GM19099 (cell line): ENCODE measurements around the gene UNC5CL.

Experiments used
- POLR2A ChIP-seq: IDR thresholded peaks from 3 replicates; pipeline ENCODE4 v1.6.1; 2011; ENCODE audit warnings: low read depth; ENCODE audit not compliant: insufficient read length; ENCODE audit errors: extremely low read depth

The UNC5CL gene

DNA sequence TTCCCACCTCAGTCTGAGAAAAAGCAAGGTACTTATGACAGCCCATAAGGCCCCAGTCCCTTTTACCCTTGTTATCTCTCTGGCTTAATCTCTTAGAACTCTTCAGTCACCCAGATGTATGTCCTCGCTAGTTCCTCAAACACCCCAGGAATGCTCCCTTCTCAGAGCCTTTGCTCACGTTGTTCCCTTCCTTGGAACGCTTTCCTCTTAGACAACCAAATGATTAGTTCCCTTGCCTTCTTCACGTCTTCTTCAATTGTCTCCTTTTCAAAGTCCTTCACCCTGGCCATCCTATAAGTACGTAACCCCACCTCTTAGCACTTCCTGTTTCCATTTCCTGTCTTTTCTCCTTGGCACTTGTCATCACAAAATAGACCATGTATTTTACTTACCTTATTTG is 12.9 kb upstream of the UNC5CL start:
- TF ChIP-seq POLR2A: no peak

- no peak for TF ChIP-seq POLR2A
Measured at GRCh38 chr6:41050536-41050935, 11.5 kb upstream of the UNC5CL start.

GRCh38 chr6:41049955-41050354 is 10.9 kb upstream of the UNC5CL start:
- TF ChIP-seq POLR2A: no peak

DNA sequence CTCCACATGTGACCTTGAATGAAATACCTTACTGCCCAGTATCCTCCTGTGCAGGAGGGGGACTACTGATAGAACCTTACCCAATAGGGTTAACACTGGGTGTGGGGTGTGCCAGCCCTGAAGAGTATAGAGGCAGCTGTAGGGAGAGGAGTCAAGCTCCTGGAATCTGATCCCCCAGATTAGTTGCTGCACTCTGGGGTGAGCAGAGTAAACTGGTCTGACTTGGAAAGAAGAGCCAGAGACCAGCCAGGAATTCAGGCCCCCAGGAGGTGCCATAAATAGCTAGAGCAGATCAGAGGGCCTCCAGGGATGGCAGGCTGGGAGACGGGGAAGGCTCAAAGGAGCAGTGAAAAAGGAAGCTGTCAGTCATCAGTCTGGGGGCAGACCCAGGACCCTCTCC is 10.5 kb upstream of the UNC5CL start:
- TF ChIP-seq POLR2A: no peak

GRCh38 chr6:41047745-41048732 is 9.0 kb upstream of the UNC5CL start:
- TF ChIP-seq POLR2A: no peak

- no peak for TF ChIP-seq POLR2A
Measured at GRCh38 chr6:41047306-41047705, 8.3 kb upstream of the UNC5CL start.

GRCh38 chr6:41046084-41046483 is 7.1 kb upstream of the UNC5CL start:
- no peak for TF ChIP-seq POLR2A

GRCh38 chr6:41045664-41046063 is 6.6 kb upstream of the UNC5CL start:
- no peak for TF ChIP-seq POLR2A

DNA sequence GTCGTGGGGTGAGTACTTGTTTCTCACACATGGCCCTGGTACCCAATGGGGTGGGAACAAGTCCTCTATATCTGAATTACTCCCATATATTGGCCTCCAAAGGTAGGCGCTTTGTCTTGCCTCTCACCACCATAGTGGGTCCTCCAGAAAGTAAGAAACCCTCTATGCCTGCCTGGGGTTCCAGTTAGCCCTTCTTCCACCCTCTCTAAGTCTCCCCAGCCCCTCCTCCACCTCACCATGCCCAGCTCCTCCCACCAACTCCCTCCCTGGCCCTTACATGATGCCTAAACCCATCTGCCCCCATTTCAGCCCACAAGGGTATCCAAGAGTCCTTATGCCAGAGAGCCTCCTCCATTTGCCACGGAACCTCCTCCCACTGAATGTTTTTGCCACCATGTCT is 4.1 kb upstream of the UNC5CL start:
- TF ChIP-seq POLR2A: no peak

DNA sequence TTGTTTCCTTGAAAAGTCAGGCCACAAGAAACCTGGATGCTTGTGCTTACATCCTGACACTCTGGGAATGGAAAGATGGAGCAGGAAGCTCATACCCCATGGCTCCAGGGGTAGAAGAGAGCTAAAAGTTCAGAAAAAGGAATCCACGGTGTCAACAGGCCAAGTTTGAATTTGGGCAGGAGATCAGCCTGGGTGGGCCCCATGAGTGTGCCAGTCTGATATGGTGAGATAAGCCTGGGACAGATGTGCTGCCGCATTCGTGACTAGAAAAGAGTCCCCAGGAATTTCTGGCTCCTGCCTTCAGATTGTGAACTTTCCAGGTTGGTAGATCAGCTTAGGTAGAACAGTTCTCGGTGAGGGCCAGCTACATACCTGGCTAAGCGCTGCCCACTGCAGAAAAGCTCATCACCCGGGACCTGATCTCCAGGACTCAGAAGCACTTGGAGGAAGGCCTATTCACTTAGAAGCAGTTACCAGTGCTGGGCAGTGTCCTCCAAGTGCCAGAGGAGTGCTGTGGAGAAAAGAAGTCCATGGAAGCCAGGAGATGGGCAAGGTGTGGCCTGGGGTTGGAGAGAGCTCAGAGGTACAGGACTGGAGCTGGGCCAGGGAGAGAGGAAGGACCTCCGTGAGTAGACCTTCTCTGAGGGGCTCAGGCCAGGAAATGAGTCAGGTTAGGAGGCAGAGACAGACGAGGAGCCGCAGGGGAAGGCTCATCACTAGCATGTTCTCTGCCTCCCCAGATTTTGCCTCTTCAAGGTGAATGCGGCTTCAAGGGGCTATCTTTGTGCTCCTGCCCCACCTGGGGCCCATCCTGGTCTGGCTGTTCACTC is 3.4 kb upstream of the UNC5CL start, which contains the start of gene TSPO2:
TSPO2 (plus strand) TSS at position 242 of the 830 bp plus-strand sequence; CDS start at position 761, 519 bp downstream.
- TF ChIP-seq POLR2A: no peak

DNA sequence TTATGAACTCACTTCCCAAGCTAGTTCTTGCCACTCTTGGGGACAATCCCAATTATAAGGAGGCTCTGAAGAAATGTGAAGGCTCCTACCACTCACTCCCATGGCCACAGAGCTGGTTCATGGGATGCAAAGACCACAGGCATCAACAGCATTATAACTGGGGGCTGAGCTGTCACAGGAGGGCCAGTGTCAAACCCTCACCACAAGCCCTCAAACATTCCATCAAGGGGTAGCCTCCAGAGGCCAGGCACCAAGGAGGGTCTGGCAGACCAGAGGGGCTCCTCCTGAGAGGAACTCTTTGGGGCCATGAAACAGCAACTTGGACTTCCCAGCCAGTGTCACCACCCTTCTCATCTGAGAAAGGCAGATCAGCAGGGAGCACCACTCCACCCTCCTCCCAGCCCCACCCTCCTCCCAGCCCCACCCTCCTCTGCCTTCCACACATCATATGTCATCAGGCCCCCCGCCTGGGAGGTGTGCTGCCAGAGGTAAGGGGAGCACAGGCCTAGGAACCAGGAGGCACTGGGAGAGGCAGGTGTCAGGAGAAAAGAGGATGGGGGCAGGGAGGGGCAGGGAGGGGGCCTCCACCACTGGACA is 2.0 kb upstream of the UNC5CL start:
- no peak for TF ChIP-seq POLR2A

DNA sequence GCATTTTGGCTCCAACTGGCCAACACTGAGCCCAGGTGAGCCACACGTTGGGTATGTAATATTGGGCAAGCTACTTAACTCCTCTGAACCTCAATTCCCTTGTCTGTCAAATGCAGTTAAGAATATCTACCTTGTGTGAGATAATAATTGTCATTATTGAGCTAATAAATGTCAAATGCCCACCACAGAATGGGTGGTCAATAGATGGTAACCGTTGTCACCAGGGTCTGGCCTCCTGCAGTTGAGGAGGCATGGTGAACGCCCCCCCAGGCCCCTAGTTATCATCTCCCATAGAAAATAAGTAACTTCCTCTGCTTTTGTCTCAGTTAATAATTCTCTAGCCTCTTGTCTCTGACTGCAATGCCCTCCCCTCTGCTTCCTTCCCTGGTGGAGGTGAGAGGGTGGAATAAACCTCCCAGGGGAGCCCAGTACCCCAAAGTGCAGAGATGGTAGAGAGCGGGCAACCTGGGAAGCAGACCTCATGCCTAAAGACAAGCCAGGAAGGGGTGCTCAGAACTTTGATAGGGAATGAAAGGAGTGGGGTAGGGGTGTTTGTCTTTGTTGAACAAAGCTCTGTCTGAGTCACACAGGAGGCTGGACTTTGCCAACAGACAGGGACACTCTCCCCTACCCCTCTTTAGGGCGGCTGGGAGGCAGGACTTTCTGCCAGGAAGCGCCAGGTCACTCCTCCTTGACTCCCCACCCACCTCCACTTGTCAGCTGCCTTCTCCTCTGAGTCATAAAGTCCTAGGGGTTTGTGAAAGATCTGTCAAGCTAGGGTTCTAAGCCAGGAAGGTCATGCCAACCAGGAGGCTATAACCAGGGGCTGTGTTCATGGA is 1.3 kb upstream of the UNC5CL start:
- TF ChIP-seq POLR2A: no peak

DNA sequence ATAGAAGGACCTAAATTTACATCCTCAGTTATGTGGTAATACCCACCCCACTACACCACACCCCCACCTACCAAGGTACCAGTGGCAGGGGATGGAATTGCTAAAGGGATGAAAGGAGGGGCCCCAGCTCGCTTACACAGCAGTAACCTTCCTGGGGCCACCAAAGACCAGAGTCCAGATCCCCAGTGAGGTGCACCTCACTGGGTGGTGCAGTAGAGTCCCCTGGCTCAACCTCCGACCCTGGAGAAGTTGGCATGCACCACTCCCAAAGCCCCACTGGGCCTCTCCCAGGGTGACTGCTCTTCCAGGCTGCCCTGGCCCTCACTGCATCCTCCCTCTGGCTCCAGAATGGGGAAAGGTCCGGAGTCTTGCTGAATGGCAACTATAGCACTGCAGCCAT is 816 bp downstream of the UNC5CL start:
- no peak for TF ChIP-seq POLR2A

DNA sequence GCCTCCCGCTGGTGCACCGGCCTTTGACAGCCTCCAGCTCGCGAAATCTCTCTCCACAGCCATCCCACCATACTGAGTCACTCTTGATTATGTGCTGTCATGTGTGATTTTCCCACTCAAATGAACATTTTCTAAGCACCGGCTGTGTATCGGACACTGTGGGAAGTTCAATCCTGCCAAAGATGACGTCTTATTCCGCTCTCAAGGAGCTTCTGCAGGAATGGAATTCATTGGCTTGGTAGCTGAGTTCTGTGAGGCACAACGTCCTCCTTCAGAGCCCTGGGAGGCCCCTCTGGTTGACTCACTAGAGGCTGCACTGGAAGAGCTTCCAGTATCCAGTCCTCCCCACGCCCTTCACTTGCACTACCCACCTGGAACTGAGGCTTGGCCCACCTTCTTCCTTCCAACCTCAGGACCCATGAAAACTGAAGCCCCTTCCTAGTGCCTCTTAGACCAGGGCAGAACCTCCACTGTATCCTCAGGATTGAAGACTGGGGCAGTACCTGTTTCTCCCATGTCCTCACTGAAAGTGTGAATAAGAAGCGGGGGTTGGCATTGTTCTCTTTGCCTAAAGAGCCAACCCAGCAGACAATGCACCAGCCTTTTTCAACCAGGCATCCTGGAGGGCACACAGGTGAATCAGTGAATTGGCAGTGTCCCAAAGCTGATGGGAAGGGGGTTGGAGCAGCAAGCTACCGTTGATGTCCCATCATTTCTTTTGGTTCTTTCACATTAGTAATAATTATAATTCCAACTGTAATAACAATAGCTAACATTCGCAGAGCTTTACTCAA is 1.7 kb downstream of the UNC5CL start:
- no peak for TF ChIP-seq POLR2A

DNA sequence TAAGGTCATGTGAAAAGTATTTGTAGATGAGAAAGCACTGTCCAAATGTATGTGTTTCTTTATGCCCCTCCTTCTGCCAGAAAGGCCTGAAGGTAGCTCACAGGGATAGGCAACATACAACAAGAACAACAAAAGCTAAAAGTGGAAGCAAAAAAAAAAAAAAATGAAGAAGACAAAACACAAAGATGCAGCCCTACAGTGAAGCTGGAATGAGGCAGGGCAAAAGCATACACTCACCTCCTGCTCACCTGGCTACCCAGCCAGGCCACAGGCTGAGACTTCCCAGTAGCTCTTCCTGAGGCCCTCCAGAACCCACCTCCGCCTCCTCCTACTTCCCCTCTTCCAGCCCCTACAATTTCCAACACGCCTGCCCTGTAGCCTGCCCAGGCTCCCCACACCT is 2.4 kb downstream of the UNC5CL start:
- TF ChIP-seq POLR2A: no peak
